T1000 (cell line): ENCODE measurements around the gene SUPT3H.

Source experiments
- DNase-seq: peaks from one replicate; lab custom pipeline; 2025; ENCODE audit warnings: mixed read lengths; lab: John Stamatoyannopoulos, UW

SUPT3H gene

DNA sequence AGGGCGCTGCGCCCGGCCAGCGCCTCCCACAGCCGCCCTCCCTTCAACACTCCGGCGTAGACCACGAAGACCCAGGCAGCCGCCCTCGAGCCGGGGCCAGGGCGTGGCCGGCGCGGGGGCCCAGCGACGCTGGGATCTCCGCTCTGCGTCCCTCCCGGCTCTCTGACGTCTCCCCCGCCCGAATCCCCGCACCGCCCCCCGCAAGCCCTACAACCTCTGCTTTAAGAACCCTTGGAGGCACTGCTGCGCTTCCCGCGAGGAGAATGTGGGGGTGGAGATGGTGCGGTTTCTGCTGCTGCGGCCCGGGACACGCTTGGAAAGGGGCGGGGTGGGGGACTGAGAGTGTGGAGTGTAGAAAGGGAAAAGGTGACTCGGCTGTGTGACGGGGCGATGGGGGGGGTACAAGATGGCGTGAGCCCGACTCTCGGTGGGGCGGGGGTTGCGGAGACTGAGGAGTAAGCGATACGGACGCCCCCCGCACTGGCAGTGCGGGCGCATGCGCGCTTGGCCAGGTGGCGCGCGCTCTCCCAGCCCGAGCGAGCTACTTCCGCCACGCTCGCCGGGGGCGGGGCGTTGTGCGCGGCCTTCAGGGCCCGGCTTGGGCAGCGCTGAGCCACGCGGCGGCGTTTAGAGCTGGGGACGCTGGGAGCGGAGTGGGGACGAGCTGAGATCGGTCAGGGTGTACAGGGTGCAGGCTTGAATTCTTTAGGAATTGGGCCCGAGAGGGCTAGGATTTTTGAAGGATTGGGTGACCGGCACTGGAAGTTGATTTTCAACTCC is at the start of gene SUPT3H:
SUPT3H (minus strand) TSS at position 381 of the 780 bp plus-strand sequence.
- DNase-seq: peak; percentile 93

DNA sequence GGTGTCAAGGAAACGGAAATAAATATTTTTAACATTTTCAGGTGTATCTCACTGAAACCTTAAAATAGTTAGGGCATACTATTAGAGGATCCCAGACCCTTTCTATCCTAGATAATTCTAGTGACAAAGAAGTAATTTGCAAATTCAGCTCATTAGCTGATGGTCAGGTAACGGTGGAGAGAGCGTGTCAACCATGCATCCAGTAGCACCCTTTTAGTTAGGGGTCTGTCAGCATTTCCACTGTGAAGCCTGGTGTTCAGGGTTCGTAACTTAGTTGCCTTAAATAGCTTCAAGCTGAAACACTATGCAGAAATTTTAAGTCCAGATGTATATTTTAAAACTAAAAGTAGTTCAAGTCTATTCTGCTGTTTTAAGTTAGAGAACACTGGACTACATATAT is 48.5 kb upstream of the SUPT3H start:
- no peak for DNase-seq

- no peak for DNase-seq
Measured at GRCh38 chr6:45424451-45424861, 46.7 kb upstream of the SUPT3H start.

DNA sequence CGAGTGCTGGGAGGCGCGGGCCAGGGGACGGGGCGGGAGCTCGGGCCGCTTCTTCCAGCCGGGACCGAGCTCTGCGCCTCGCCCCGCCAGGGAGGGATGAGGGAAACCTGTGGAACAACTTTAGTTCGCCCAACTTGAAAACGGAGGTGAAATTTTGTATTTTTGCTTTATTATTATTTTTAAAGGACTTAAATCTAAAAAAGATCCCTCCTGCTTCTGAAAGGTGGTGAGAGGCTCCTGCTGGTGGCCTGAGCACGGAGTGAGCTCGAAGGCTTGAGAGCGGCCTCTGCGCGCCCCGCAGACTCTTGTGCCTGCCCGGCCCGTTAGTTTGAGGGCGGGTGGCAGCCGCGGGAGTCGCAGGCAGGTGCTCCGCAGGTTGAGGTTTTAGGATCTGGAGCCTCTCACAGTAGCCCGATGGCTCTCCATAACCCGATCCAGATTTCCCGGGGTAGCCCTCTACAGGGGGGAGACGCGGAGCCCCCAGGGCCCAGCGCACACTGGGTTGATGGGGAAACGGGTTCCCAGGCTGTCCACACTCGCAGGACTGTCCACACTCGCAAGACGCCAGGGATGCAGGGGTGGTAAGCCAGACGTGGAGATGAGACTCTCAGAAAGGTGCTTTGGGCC is 46.2 kb upstream of the SUPT3H start:
- DNase-seq: no peak

- DNase-seq: no peak
Measured at GRCh38 chr6:45423111-45423823, 45.5 kb upstream of the SUPT3H start.

GRCh38 chr6:45422503-45423110 is 44.9 kb upstream of the SUPT3H start:
- DNase-seq: no peak

DNA sequence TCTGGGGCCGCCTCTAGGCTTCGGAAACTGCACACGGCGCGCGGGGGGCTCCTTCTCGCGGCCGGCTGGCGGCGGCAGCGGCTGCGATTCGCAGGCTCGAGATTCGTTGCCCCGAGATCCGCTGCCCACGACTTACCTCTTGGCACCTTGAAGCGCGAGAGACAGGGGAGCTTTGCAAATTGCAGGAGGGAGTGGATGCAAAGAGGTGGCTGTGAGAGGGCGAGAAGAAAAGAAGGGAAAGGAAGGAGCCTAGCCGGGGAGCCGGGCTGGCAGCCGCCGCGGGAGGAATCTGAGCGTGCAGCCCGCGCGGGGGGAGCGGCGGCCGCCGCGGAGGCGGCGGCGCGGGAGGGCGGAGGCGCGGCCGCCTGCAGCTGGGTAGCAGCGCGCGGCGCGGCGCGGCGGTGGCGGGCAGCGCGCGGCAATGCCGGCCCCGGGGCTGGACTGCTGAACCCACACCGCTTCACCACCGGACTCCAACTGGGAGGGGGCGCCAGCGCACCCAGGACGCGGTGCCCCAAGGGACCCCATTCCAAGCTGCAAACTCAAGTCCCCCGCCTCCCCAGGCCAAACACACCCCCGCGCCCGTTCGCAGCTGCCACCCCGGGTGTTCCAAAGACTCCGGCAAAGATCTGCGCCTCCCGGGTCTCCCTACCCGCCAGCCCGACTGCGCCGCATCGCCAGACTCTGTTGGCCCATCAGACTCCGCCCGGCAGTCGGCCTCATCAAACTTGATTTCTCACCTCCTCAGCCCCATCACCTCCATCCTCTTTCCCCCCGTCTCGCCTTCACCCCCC is 44.2 kb upstream of the SUPT3H start:
- DNase-seq: peak; percentile 64

DNA sequence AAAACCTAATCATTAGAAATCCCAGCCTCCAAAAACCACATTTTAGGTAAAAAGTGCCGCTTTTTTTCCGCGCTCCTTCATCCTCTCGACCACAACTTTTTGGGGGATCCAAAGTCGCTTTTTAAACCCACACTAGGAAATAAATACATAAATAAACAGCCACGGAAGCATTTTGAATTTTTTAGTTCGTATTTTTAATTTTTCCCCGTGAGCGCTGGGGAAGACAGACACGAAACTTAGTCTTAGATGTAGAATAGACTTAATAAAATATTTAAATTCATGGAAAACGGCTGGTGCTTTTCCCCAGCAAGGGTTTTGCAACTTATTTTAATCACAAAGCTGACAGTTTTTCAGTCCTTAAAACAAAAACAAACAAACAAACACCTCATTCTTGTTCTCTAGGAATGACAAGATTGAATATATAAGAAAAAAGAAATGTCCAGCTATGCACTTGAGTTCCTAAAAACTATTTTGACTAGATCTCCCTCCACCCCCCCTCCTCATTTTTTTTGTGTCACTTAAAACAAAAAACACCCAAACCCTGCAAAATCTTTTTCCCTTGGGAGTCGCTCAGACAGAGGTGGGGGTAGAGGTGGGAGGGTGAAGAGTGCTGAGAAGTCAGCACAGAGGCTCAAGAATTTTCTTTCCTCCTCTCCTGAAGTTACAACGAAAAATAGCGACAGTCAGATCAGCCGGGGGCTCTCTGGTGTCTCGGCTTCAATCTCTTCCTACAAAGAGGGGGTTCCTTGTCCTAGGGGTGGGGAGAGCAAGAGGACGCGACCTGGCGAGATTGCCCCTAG is 43.4 kb upstream of the SUPT3H start:
- DNase-seq: no peak

GRCh38 chr6:45420083-45420908 is 42.6 kb upstream of the SUPT3H start:
- DNase-seq: no peak

- no peak for DNase-seq
Measured at GRCh38 chr6:45419571-45420082, 41.9 kb upstream of the SUPT3H start.

GRCh38 chr6:45417436-45417835 is 39.7 kb upstream of the SUPT3H start:
- no peak for DNase-seq

DNA sequence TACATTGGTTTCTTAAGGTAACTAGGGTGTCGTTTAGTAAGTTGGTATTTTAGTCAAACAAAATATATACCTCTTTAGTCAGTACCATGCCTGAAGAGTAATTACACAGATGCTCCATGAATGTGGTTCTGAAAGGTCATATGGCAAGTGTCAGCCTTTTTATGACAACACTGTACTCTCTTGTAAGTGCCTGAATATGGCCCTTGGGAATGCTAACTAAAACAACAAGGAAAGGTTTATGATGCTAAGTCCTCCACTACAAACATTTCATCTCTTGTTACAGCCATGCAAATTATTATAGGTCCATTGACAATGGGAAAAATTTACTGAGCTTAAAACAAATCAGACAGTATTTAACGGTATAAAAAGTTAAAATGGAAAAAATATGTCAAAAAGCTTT is 39.0 kb upstream of the SUPT3H start:
- no peak for DNase-seq

DNA sequence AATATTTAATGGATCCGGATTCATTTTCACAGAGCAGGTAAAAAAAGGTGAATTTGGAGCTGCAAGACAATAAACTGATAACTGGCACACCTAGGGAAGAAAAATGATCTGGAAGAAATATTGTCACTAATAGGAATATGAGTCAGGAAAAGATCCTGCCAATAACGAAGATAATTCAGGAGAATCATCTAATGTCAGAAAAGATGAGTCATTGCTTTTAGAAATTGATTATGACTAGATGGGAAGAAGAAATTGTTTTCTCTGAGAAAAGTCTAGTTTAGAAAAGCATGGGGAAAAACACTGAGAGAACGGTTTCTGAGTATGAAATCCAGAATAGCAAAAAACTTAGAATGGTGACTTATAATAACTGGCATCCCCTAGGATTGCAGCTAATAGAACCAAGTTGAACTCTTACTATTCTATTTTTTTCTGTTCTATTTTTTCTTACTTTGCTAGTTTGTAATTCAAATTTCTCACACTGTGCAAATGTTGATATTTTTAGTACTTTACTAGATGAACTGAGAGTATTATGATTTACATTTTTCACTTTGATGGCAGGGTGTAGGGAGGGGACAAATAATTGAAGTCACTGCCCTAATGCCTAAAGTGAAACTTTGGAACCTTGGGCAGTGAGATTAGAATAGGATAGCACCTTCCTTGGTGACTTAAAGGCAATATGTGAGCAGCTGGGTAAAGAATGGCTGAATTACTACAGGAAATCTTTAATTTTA is 38.2 kb upstream of the SUPT3H start:
- no peak for DNase-seq

- DNase-seq: no peak
Measured at GRCh38 chr6:45415315-45415714, 37.6 kb upstream of the SUPT3H start.

- no peak for DNase-seq
Measured at GRCh38 chr6:45411959-45412358, 34.2 kb upstream of the SUPT3H start.

- no peak for DNase-seq
Measured at GRCh38 chr6:45400021-45400420, 22.3 kb upstream of the SUPT3H start.

DNA sequence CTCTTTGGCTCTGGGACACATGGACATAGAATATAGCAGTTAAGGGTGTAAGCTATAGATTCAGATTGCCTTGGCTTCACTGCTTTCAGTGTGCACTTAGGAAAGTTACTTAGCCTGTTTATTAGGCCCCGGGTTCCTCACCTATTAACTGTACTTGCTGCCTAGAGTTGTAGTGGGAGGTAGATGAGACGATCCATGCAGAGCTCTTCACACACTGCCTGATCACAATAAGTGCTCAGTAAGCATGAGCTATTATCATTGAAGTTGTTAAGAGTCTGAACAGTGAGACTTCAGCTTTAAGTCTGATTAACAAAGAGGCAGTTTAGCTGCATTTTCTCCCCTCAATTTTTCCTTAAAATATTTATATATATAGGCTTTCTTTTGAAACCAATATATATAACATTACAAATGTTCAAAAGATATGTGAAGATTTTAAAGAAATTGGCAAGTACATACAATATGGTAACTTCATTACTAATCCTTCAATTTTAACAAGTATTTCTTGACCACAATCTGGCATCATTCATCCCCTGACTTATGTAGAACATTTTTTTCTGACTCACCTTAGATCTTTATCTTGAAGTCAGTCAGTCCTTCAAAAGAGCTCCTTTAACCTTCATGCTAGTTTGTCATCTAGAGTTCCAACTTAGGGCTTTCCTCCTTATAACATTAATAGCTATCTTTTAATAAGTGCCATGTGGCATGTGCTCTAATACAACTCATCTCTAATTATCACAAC is 20.5 kb upstream of the SUPT3H start:
- no peak for DNase-seq

- DNase-seq: no peak
Measured at GRCh38 chr6:45394586-45395095, 16.9 kb upstream of the SUPT3H start.
